Ovary (tissue), 9 donors: ENCODE data around the gene MTHFD1L. TPM values are rescaled to one million over a fixed set of nuclear protein-coding genes. Genes with fewer than 3 reads are reported as not detected.

Experiments used
- DNase-seq, 5 donors: peaks; one replicate each; pipeline ENCODE4 v3.0.0-alpha.2; 2019 to 2020
- H3K27ac ChIP-seq, 2 donors: fragments of 200-600 bp; one replicate each; pipeline versions ENCODE4 v1.5.1 to v1.8.0; 2019 to 2022
- H3K27me3 ChIP-seq: fragments of 200-600 bp; one replicate; pipeline ENCODE4 v1.8.0; 2022
- H3K36me3 ChIP-seq: fragments of 200-600 bp; sonication (generic); one replicate; pipeline ENCODE4 v1.5.1; 2019
- H3K4me1 ChIP-seq: one replicate; pipeline ENCODE4 v1.8.1; 2013; ENCODE audit warnings: mild to moderate bottlenecking, moderate library complexity; ENCODE audit not compliant: insufficient read depth
- H3K4me3 ChIP-seq: fragments of 200-600 bp; sonication (generic); one replicate; pipeline ENCODE4 v1.5.1; 2017
- H3K9me3 ChIP-seq, 2 donors: fragments of 200-600 bp in 1 of 2; sonication (generic) in 1 of 2; one replicate each; pipeline versions ENCODE4 v1.5.1 to v1.8.1; 2013 to 2019; ENCODE audit warnings: mild to moderate bottlenecking in 1 of 2, moderate library complexity in 1 of 2
- EP300 ChIP-seq: sonication (generic); formaldehyde crosslinking; IDR thresholded peaks from one replicate; pipeline ENCODE4 v1.6.1; 2017; ENCODE audit warnings: antibody characterized with exemption
- POLR2A ChIP-seq: fragments of 450-650 bp; IDR thresholded peaks from one replicate; pipeline ENCODE4 v1.6.1; 2017; ENCODE audit warnings: antibody characterized with exemption, mild to moderate bottlenecking, moderate library complexity
- WGBS, 3 donors: extraction: QIAGEN DNeasy Blood & Tissue Kit in 1 of 3; methylation state at CpG; one replicate each; pipeline versions ENCODE4 v1.1.5 to v1.1.7; 2013 to 2017; 5-methylcytosine and 5-hydroxymethylcytosine counted together
- intact Hi-C, 4 donors: fragments of 100-400 bp; cut with DNase I; formaldehyde crosslinking; loops; one replicate each; pipeline versions ENCODE4 v1.11.0 to v1.15.1; 2022 to 2023
- polyA plus RNA-seq, 2 donors: library from polyadenylated mRNA; stranded (reverse); fragments of 200-250 nt in 1 of 2; fragments of 350-450 nt in 1 of 2; fragmentation: Illumina TruSeq in 1 of 2; extraction: RNeasy Lipid Tissue Mini Kit (QIAGEN cat#74804) in 1 of 2; gene quantifications; one replicate each; pipeline ENCODE4 v1.2.3, GENCODE V29; 2013 to 2014
- total RNA-seq, 7 donors: library from RNA; depleted of rRNA in 2 of 7; stranded (reverse); fragments of >200 nt in 2 of 7; fragmentation: NEBNext Ultra II Directional in 3 of 7; extraction: Animal tissue kit (Norgen Biotek cat#: 25700) in 3 of 7; gene quantifications; one replicate each; pipeline versions ENCODE4 v1.1.0 to v1.2.4, GENCODE V29; 2016 to 2023
- TF ChIP-seq, protein P1 (sequence below), 3 donors: fragments of 450-650 bp in 2 of 3; fragments of 200-600 bp in 1 of 3; IDR thresholded peaks; one replicate each; pipeline versions ENCODE4 v1.5.1 to v1.8.0; 2016 to 2022; ENCODE audit warnings: antibody characterized with exemption in 3 of 3, mild to moderate bottlenecking in 1 of 3
- donor health status: DM: no; HTN: no; CAD: no; lungs with moderate emphysema.
- donor health status: DM: no; HTN: no; CAD: no.
- donor health status: Bipolar disorder and iron deficiency.
- donor health status: DM: yes; HTN: yes; CAD: no.
- donor health status: DM: no; HTN: no; CAD: no.
- donor health status: DM: yes; HTN: yes; CAD: no.

MTHFD1L gene
- total and polyA plus RNA-seq, 9 donors, result 13.0 to 91.1 (median 23.6) TPM

GRCh38 chr6:150899231-150899630, 33.7 kb downstream of the MTHFD1L start:
- intact Hi-C loops, result loop anchor here in 3 of 4 donors (10.0 kb wide), 4 partner anchors 96 to 356 kb away; no protein-coding TSS in a partner anchor
- Histone ChIP-seq H3K27me3 (no peaks in the 10 kb centered on the region), H3K4me3 (no peak overlapping the region), H3K27ac (no peak overlapping the region), H3K9me3 (no peaks in the 10 kb centered on the region), H3K36me3 (no peaks in the 10 kb centered on the region), H3K4me1 (peaks cover 5% of the 10 kb centered on the region)
- DNase-seq, result no peak
- TF ChIP-seq POLR2A (no peak), EP300 (no peak)
- TF ChIP-seq, protein P1, sequence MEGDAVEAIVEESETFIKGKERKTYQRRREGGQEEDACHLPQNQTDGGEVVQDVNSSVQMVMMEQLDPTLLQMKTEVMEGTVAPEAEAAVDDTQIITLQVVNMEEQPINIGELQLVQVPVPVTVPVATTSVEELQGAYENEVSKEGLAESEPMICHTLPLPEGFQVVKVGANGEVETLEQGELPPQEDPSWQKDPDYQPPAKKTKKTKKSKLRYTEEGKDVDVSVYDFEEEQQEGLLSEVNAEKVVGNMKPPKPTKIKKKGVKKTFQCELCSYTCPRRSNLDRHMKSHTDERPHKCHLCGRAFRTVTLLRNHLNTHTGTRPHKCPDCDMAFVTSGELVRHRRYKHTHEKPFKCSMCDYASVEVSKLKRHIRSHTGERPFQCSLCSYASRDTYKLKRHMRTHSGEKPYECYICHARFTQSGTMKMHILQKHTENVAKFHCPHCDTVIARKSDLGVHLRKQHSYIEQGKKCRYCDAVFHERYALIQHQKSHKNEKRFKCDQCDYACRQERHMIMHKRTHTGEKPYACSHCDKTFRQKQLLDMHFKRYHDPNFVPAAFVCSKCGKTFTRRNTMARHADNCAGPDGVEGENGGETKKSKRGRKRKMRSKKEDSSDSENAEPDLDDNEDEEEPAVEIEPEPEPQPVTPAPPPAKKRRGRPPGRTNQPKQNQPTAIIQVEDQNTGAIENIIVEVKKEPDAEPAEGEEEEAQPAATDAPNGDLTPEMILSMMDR (IDR thresholded peaks at IDR 0.05), result no peak
- 73 to 91% (median 81%) methylated on average over 2 of the region's 2 CpGs for WGBS, 3 donors

DNA sequence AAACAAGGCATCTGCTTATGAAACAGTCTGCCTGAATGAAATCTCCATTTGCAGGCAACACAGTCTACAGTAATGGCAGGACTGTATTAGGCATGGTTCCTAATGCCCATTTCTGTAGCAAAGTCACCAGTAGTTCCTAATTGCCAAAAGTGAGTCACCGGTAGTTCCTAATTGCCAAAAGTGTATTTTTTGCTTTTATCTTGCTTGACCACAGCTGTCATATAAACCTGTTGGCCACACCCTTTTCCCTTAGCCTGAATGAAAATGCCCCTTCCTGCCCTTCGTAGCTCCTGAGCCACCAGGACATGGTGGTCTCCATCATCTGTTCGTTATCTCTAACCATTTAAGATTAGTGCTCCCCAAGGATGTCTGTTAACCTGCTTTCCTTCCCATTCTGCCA, 34.5 kb downstream of the MTHFD1L start:
- H3K36me3 ChIP-seq, result no peaks in the 10 kb centered on the region
- TF ChIP-seq, protein P1 (IDR thresholded peaks at IDR 0.05), result no peak
- no peak for TF ChIP-seq POLR2A
- no peak for TF ChIP-seq EP300
- H3K27me3 ChIP-seq, result no peaks in the 10 kb centered on the region
- no peak overlapping the region for H3K27ac ChIP-seq
- H3K9me3 ChIP-seq, result no peaks in the 10 kb centered on the region
- peaks cover 2% of the 10 kb centered on the region for H3K4me1 ChIP-seq
- WGBS, 3 donors, result 88 to 95% (median 91%) methylated on average over 3 of the region's 3 CpGs
- intact Hi-C loops, result no loop called here
- H3K4me3 ChIP-seq, result no peak overlapping the region
- no peak for DNase-seq

- Histone ChIP-seq H3K36me3 (no peaks in the 10 kb centered on the region), H3K4me1 (peaks cover 10% of the 10 kb centered on the region), H3K27me3 (no peaks in the 10 kb centered on the region), H3K4me3 (no peak overlapping the region), H3K27ac (no peak overlapping the region), H3K9me3 (no peaks in the 10 kb centered on the region)
- no peak for DNase-seq
- 28 to 36% (median 35%) methylated on average over 3 of the region's 3 CpGs for WGBS, 3 donors
- intact Hi-C loops, result no loop called here
- no peak for TF ChIP-seq POLR2A
- TF ChIP-seq EP300, result no peak
- TF ChIP-seq, protein P1 (IDR thresholded peaks at IDR 0.05), result no peak
These were observed 36.8 kb downstream of the MTHFD1L start for GRCh38 chr6:150902142-150902776.

GRCh38 chr6:150905769-150906168, 40.3 kb downstream of the MTHFD1L start:
- Histone ChIP-seq H3K9me3 (no peaks in the 10 kb centered on the region), H3K27ac (peak overlapping the region in 1 of 2 donors; percentile 84), H3K4me3 (no peak overlapping the region), H3K4me1 (peaks cover 10% of the 10 kb centered on the region), H3K27me3 (no peaks in the 10 kb centered on the region), H3K36me3 (no peaks in the 10 kb centered on the region)
- TF ChIP-seq, protein P1 (IDR thresholded peaks at IDR 0.05), result no peak
- no peak for TF ChIP-seq EP300
- no peak for TF ChIP-seq POLR2A
- no peak for DNase-seq
- intact Hi-C loops, result no loop called here
- 88 to 95% (median 89%) methylated on average over 6 of the region's 6 CpGs for WGBS, 3 donors
